Motor neuron (in vitro differentiated cells): ENCODE data around the gene BTBD16. TPM values are rescaled to one million over a fixed set of nuclear protein-coding genes. Genes with fewer than 3 reads are reported as not detected.
A peak's percentile ranks its signal among the peaks of the same experiment; 100 is the strongest.

Experiments
- ATAC-seq, 8 experiments: fragments of 200-7000 bp; cut with Tn5 transposase; replicated peaks in 6 of 8; 2 replicates each; pipeline ENCODE4 v1.8.0; 2021; ENCODE audit warnings: mild to moderate bottlenecking in 8 of 8, moderate library complexity in 8 of 8
- H3K27ac ChIP-seq, 2 donors: fragments of 250-450 bp; sonication (Bioruptor Pico); 2 replicates each; pipeline ENCODE4 v1.9.0; 2021; ENCODE audit warnings: antibody characterized with exemption in 2 of 2, mild to moderate bottlenecking in 2 of 2, moderate library complexity in 1 of 2
- H3K4me1 ChIP-seq, 2 donors: fragments of 250-450 bp; sonication (Bioruptor Pico); replicated peaks in 1 of 2; 2 replicates each; pipeline ENCODE4 v1.6.1; 2021; ENCODE audit warnings: antibody characterized with exemption in 2 of 2, mild to moderate bottlenecking in 2 of 2, moderate library complexity in 1 of 2
- H3K4me3 ChIP-seq, 5 donors: fragments of 250-450 bp; sonication (Bioruptor Pico); 2 replicates each; pipeline ENCODE4 v1.9.0; 2021; ENCODE audit warnings: antibody characterized with exemption in 5 of 5, mild to moderate bottlenecking in 5 of 5, moderate library complexity in 4 of 5
- WGBS, 10 experiments: fragments of 450-650 bp; shearing (Covaris generic); methylation state at CpG; one replicate each; pipeline ENCODE4 v1.0.0; 2022; 5-methylcytosine and 5-hydroxymethylcytosine counted together
- in situ Hi-C, 9 experiments: fragments of 400-800 bp; cut with MboI; loops; one replicate each; pipeline ENCODE4 v1.15.0; 2021; ENCODE audit warnings: low sequenced_read_pairs in 9 of 9, low pct_unique_long_range_greater_than_20kb in 2 of 9; ENCODE audit not compliant: unreplicated experiment in 9 of 9
- total RNA-seq, 8 experiments: library from RNA; unstranded; fragments of 300-600 nt; gene quantifications; 2 replicates each; pipeline versions ENCODE4 v1.2.3 to v1.2.4, GENCODE V29; 2022

BTBD16 gene
- under 1 TPM in 3 of 8 experiments, not detected in 5; 0.09 to 0.76 (median 0.50) TPM for total RNA-seq

GRCh38 chr10:122271076-122271475 is at the start of gene BTBD16:
TSS of gene BTBD16 (plus strand) at chr10:122271296. CDS start at chr10:122275082, 3,786 bp downstream.
- Histone ChIP-seq H3K4me1 (peaks cover under 1% of the 10 kb centered on the region in 2 donors), H3K4me3 (no peak within 1 kb of the TSS), H3K27ac (no peak within 1 kb of the TSS)
- WGBS, 10 experiments, result 44 to 67% methylated on average over 3 of the region's 5 CpGs; no CpG with 5 or more reads in 8 of the 10 experiments
- no peak for ATAC-seq
- in situ Hi-C loops, result no loop called here

- Histone ChIP-seq H3K4me1 (no peaks in the 10 kb centered on the region), H3K27ac (no peak overlapping the region), H3K4me3 (no peak overlapping the region)
- in situ Hi-C loops, result no loop called here
- 58 to 100% (median 80%) methylated on average over 1 to 4 of the region's 5 CpGs; no CpG with 5 or more reads in 7 of the 10 experiments for WGBS, 10 experiments
- no peak for ATAC-seq
Observed at GRCh38 chr10:122221958-122222357, 49.1 kb upstream of the BTBD16 start.

GRCh38 chr10:122222638-122223037 is 48.5 kb upstream of the BTBD16 start:
- no peak for ATAC-seq
- in situ Hi-C loops, result no loop called here
- 80 to 100% (median 99%) methylated on average over 1 to 7 of the region's 7 CpGs; no CpG with 5 or more reads in 4 of the 10 experiments for WGBS, 10 experiments
- no peak overlapping the region for H3K27ac ChIP-seq
- H3K4me3 ChIP-seq, result no peak overlapping the region
- no peaks in the 10 kb centered on the region for H3K4me1 ChIP-seq

GRCh38 chr10:122224159-122224558 is 46.9 kb upstream of the BTBD16 start:
- H3K4me1 ChIP-seq, result no peaks in the 10 kb centered on the region
- WGBS, 10 experiments, result 78 to 100% (median 93%) methylated on average over 1 to 6 of the region's 9 CpGs
- in situ Hi-C loops, result no loop called here
- H3K27ac ChIP-seq, result no peak overlapping the region
- no peak for ATAC-seq
- H3K4me3 ChIP-seq, result no peak overlapping the region

GRCh38 chr10:122225330-122225729 is 45.8 kb upstream of the BTBD16 start:
- WGBS, 10 experiments, result 83 to 100% (median 96%) methylated on average over 2 to 7 of the region's 9 CpGs; no CpG with 5 or more reads in 5 of the 10 experiments
- H3K27ac ChIP-seq, result no peak overlapping the region
- in situ Hi-C loops, result no loop called here
- H3K4me3 ChIP-seq, result no peak overlapping the region
- ATAC-seq, result no peak
- no peaks in the 10 kb centered on the region for H3K4me1 ChIP-seq

GRCh38 chr10:122227754-122228153 is 43.3 kb upstream of the BTBD16 start:
- in situ Hi-C loops, result no loop called here
- WGBS, 10 experiments, result 72 to 100% (median 100%) methylated on average over 1 to 3 of the region's 4 CpGs; no CpG with 5 or more reads in 4 of the 10 experiments
- no peak for ATAC-seq
- Histone ChIP-seq H3K4me3 (no peak overlapping the region), H3K27ac (no peak overlapping the region), H3K4me1 (no peaks in the 10 kb centered on the region)

GRCh38 chr10:122229666-122230065 is 41.4 kb upstream of the BTBD16 start:
- in situ Hi-C loops, result no loop called here
- 80 to 100% (median 92%) methylated on average over 1 to 2 of the region's 2 CpGs; no CpG with 5 or more reads in 4 of the 10 experiments for WGBS, 10 experiments
- H3K4me1 ChIP-seq, result peaks cover 11% of the 10 kb centered on the region in 2 donors
- no peak for ATAC-seq
- no peak overlapping the region for H3K27ac ChIP-seq
- H3K4me3 ChIP-seq, result no peak overlapping the region

GRCh38 chr10:122230222-122230621 is 40.9 kb upstream of the BTBD16 start:
- in situ Hi-C loops, result no loop called here
- no peak for ATAC-seq
- Histone ChIP-seq H3K4me3 (no peak overlapping the region), H3K4me1 (peaks cover 11 to 14% of the 10 kb centered on the region in 2 donors), H3K27ac (no peak overlapping the region)
- WGBS, 10 experiments, result 90 to 100% (median 94%) methylated on average over 1 to 18 of the region's 19 CpGs; no CpG with 5 or more reads in 1 of the 10 experiments

- in situ Hi-C loops, result no loop called here
- peak in 2 of 8 experiments; percentile 31 to 50 for ATAC-seq
- peaks cover 11 to 14% of the 10 kb centered on the region in 2 donors for H3K4me1 ChIP-seq
- no peak overlapping the region for H3K27ac ChIP-seq
- WGBS, 10 experiments, result 83 to 100% (median 100%) methylated on average over 1 to 2 of the region's 3 CpGs; no CpG with 5 or more reads in 3 of the 10 experiments
- no peak overlapping the region for H3K4me3 ChIP-seq
Observed at GRCh38 chr10:122232769-122233168, 38.3 kb upstream of the BTBD16 start.

GRCh38 chr10:122233857-122234348 is 37.2 kb upstream of the BTBD16 start:
- peak overlapping the region in 1 of 2 donors; percentile 71 for H3K27ac ChIP-seq
- in situ Hi-C loops, result no loop called here
- WGBS, 10 experiments, result 63 to 80% (median 80%) methylated on average over 1 to 9 of the region's 11 CpGs; no CpG with 5 or more reads in 7 of the 10 experiments

GRCh38 chr10:122234416-122234815 is 36.7 kb upstream of the BTBD16 start:
- 30 to 71% (median 55%) methylated on average over 1 to 2 of the region's 2 CpGs; no CpG with 5 or more reads in 2 of the 10 experiments for WGBS, 10 experiments
- no peak overlapping the region for H3K4me3 ChIP-seq
- H3K4me1 ChIP-seq, result peaks cover 11 to 14% of the 10 kb centered on the region in 2 donors
- in situ Hi-C loops, result no loop called here
- H3K27ac ChIP-seq, result peak overlapping the region in 1 of 2 donors; percentile 71
- ATAC-seq, result peak; percentile 25 to 82 (median 60)

More at GRCh38 chr10:122233857-122234348, 37.2 kb upstream of the BTBD16 start:
- Histone ChIP-seq H3K4me1 (peaks cover 11 to 14% of the 10 kb centered on the region in 2 donors), H3K4me3 (no peak overlapping the region)
- peak in 5 of 8 experiments; percentile 35 to 71 (median 42) for ATAC-seq

- no peak overlapping the region for H3K27ac ChIP-seq
- no peak overlapping the region for H3K4me3 ChIP-seq
- peaks cover 11 to 14% of the 10 kb centered on the region in 2 donors for H3K4me1 ChIP-seq
- in situ Hi-C loops, result no loop called here
- ATAC-seq, result peak in 1 of 8 experiments; percentile 31
- 60 to 100% (median 93%) methylated on average over 1 to 5 of the region's 5 CpGs; no CpG with 5 or more reads in 1 of the 10 experiments for WGBS, 10 experiments
Observed at GRCh38 chr10:122236690-122237306, 34.3 kb upstream of the BTBD16 start.

- ATAC-seq, result peak in 1 of 8 experiments; percentile 5
- no peak overlapping the region for H3K27ac ChIP-seq
- 66 to 100% (median 95%) methylated on average over 2 to 11 of the region's 17 CpGs; no CpG with 5 or more reads in 1 of the 10 experiments for WGBS, 10 experiments
- in situ Hi-C loops, result no loop called here
- no peak overlapping the region for H3K4me3 ChIP-seq
- peaks cover 11 to 14% of the 10 kb centered on the region in 2 donors for H3K4me1 ChIP-seq
Observed at GRCh38 chr10:122237331-122237990, 33.6 kb upstream of the BTBD16 start.
